GM12891 (cell line): ENCODE results near the gene PLCL1.

Source experiments
- POLR2A ChIP-seq: IDR thresholded peaks from 2 replicates; pipeline ENCODE4 v1.6.1; 2011; ENCODE audit warnings: low read depth, low read length, control low read depth
- POLR2AphosphoS5 ChIP-seq: IDR thresholded peaks from 2 replicates; pipeline ENCODE4 v1.6.1; 2011; ENCODE audit warnings: low read depth, low read length, control low read depth
- SPI1 ChIP-seq: IDR thresholded peaks from 2 replicates; pipeline ENCODE4 v1.6.1; 2011; ENCODE audit warnings: low read depth, low read length, control low read depth
- TAF1 ChIP-seq: IDR thresholded peaks from 2 replicates; pipeline ENCODE4 v1.6.1; 2011; ENCODE audit warnings: low read depth, low read length, control low read depth

DNA sequence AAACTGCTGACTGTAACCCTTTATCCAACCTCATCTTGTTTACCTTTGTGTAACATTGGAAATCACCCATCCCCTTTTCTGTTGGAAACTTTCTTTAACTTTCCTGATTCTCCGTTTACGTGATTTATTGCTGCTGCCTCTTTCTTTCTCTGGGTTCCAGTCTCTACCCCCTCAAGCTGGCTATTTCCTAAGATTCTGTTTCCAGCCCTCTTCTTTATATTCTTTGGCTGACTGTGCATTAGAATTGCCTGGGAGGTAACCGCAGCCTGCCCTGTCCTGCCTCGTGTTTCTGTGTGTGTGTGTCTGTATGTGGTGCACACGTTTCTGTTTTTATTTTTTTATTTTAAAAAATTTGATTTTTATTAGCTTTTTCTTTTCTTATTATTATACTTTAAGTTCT, 229.2 kb downstream of the PLCL1 start:
- TF ChIP-seq POLR2A = no peak
- TF ChIP-seq TAF1 = no peak
- TF ChIP-seq POLR2AphosphoS5 = no peak
- TF ChIP-seq SPI1 = no peak
